Ascending aorta (tissue), 2 donors: ENCODE results near the gene OR2G3. TPM values are rescaled to one million over a fixed set of nuclear protein-coding genes. Genes with fewer than 3 reads are reported as not detected.

Experiments used
- DNase-seq, 2 donors: peaks; one replicate each; pipeline ENCODE4 v3.0.0-alpha.2; 2019; ENCODE audit warnings: low spot score in 2 of 2
- H3K27ac ChIP-seq, 2 donors: fragments of 200-600 bp; sonication (generic); one replicate each; pipeline ENCODE4 v1.5.1; 2016 to 2017; ENCODE audit warnings: mild to moderate bottlenecking in 1 of 2
- H3K27me3 ChIP-seq: fragments of 200-600 bp; sonication (generic); one replicate; pipeline ENCODE4 v1.5.1; 2017
- H3K36me3 ChIP-seq, 2 donors: fragments of 200-600 bp; sonication (generic); one replicate each; pipeline ENCODE4 v1.5.1; 2016
- H3K4me1 ChIP-seq, 2 donors: fragments of 200-600 bp; sonication (generic); one replicate each; pipeline ENCODE4 v1.5.1; 2016 to 2017; ENCODE audit warnings: mild to moderate bottlenecking in 1 of 2
- H3K4me3 ChIP-seq, 2 donors: fragments of 200-600 bp; sonication (generic); one replicate each; pipeline ENCODE4 v1.5.1; 2016 to 2017; ENCODE audit warnings: mild to moderate bottlenecking in 1 of 2
- H3K9me3 ChIP-seq, 2 donors: fragments of 200-600 bp; sonication (generic); one replicate each; pipeline ENCODE4 v1.5.1; 2016
- intact Hi-C: fragments of 100-400 bp; cut with DNase I; formaldehyde crosslinking; loops from one replicate; pipeline ENCODE4 v1.15.1; 2023
- total RNA-seq: library from RNA; depleted of rRNA; stranded (reverse); fragments of >200 nt; gene quantifications from one replicate; pipeline ENCODE4 v1.1.0, GENCODE V29; 2016
- TF ChIP-seq, protein P1 (sequence below), 3 experiments: fragments of 200-600 bp in 2 of 3; fragments of 450-650 bp in 1 of 3; sonication (generic) in 2 of 3; IDR thresholded peaks; one replicate each; pipeline ENCODE4 v1.5.1; 2016 to 2019; ENCODE audit warnings: antibody characterized with exemption in 3 of 3, mild to moderate bottlenecking in 1 of 3, moderate library complexity in 1 of 3

The OR2G3 gene
- not detected for total RNA-seq

DNA sequence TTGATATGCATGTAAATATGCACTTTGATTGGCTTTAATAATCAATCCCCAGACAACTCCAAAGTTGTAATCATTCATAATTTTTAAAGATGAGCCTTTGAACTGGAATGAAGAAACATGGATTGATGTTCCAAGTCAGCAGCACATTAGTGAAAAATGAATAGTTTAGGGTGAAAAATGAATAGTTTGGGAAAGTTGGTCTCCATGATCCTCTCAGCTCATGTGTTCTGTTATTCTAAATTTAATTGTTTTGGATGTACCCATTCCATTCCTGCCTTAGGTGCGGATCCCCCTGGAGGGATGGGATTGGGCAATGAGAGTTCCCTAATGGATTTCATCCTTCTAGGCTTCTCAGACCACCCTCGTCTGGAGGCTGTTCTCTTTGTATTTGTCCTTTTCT lies at the start of gene OR2G3:
OR2G3 (plus strand) TSS at position 301 of the 400 bp plus-strand sequence; CDS start at position 301, 0 bp downstream.
- no peak within 1 kb of the TSS for H3K27ac ChIP-seq
- H3K36me3 ChIP-seq: no peaks in the 10 kb centered on the region
- H3K4me1 ChIP-seq: no peaks in the 10 kb centered on the region
- intact Hi-C loops: no loop called here
- no peak within 1 kb of the TSS for H3K4me3 ChIP-seq
- no peaks in the 10 kb centered on the region for H3K27me3 ChIP-seq
- H3K9me3 ChIP-seq: no peaks in the 10 kb centered on the region
- no peak for DNase-seq
- TF ChIP-seq, protein P1, sequence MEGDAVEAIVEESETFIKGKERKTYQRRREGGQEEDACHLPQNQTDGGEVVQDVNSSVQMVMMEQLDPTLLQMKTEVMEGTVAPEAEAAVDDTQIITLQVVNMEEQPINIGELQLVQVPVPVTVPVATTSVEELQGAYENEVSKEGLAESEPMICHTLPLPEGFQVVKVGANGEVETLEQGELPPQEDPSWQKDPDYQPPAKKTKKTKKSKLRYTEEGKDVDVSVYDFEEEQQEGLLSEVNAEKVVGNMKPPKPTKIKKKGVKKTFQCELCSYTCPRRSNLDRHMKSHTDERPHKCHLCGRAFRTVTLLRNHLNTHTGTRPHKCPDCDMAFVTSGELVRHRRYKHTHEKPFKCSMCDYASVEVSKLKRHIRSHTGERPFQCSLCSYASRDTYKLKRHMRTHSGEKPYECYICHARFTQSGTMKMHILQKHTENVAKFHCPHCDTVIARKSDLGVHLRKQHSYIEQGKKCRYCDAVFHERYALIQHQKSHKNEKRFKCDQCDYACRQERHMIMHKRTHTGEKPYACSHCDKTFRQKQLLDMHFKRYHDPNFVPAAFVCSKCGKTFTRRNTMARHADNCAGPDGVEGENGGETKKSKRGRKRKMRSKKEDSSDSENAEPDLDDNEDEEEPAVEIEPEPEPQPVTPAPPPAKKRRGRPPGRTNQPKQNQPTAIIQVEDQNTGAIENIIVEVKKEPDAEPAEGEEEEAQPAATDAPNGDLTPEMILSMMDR (IDR thresholded peaks at IDR 0.05): no peak

DNA sequence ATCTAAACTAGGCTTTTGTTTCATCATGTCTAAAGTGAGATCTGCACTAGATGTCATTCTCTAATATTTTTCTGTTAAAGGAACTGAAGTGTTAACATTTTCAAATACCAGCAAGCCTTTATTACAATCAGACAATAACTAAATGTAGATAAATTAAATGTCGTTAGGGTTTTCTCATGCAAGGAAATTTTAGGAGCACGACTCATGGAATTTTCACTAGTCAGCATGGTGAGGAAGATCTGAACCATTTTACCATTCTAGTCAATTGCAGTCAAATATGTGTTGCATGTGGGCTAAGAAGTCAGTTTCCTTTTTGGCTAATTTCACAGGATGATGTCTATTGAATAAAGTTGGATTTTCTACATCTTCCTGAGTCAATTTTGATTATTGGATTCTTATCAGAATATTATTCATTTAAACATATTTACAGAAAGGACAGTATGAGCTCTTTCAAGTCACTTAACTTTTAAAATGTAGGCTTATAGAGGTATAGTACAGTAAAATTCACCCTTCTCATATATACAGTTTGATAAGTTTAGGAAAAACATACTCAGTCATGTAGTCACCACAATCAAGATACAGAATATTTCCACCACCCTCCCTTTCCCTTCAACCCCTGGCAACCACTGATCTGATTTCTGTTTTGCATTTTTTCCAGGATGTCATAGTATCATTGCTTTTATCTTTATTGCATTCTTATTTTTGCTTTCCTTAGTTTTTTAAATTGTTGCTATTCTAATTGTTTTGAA lies 47.3 kb upstream of the OR2G3 start:
- Histone ChIP-seq H3K36me3 (no peaks in the 10 kb centered on the region), H3K9me3 (no peaks in the 10 kb centered on the region), H3K4me3 (no peak overlapping the region), H3K27me3 (no peaks in the 10 kb centered on the region), H3K27ac (no peak overlapping the region), H3K4me1 (no peaks in the 10 kb centered on the region)
- TF ChIP-seq, protein P1 (IDR thresholded peaks at IDR 0.05): no peak
- no peak for DNase-seq
- intact Hi-C loops: no loop called here

DNA sequence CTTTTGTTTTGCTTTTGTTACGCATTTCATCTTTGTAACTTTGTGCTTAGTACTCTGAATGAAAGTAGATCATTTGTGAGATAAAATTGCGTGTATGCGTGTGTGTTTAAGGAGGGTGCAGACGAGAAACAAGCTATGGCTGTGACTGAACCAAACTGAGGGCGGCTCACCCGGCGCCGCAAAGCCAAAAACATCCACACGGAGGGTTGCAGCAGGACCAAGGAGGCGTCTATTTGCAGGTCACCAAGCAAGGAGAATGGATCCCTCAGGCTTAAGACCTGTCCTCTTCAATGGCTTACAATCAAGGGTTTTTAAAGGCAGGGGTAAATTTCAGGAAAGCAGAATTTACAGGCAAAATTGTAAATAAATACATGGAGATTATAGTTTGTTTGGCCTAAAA lies 43.7 kb upstream of the OR2G3 start:
- Histone ChIP-seq H3K36me3 (no peaks in the 10 kb centered on the region), H3K4me1 (no peaks in the 10 kb centered on the region), H3K27ac (no peak overlapping the region), H3K9me3 (no peaks in the 10 kb centered on the region), H3K4me3 (no peak overlapping the region), H3K27me3 (no peaks in the 10 kb centered on the region)
- DNase-seq: no peak
- TF ChIP-seq, protein P1 (IDR thresholded peaks at IDR 0.05): no peak
- intact Hi-C loops: no loop called here

DNA sequence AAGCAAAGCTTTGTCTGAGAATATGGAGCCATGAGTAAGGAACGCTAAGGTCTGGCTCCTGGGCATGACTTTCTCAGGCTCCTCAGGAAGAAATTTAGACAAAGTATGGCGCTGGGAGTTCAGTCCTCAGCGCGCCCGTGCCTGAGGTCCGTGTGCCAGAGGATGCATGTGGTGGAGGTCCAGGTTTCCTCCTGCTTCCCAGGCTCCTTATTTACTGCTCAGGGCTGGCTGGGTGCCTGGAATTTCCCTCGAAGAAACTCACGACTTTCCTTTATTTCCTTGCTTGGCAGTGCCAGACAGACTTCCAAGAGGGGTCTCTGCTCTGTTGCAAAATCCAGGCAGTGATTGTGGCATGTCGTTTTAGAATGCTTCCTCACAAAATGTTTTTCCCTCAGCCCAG lies 43.2 kb upstream of the OR2G3 start:
- Histone ChIP-seq H3K27me3 (no peaks in the 10 kb centered on the region), H3K9me3 (no peaks in the 10 kb centered on the region), H3K36me3 (no peaks in the 10 kb centered on the region), H3K4me1 (no peaks in the 10 kb centered on the region), H3K4me3 (no peak overlapping the region), H3K27ac (no peak overlapping the region)
- DNase-seq: no peak
- TF ChIP-seq, protein P1 (IDR thresholded peaks at IDR 0.05): no peak
- intact Hi-C loops: no loop called here

DNA sequence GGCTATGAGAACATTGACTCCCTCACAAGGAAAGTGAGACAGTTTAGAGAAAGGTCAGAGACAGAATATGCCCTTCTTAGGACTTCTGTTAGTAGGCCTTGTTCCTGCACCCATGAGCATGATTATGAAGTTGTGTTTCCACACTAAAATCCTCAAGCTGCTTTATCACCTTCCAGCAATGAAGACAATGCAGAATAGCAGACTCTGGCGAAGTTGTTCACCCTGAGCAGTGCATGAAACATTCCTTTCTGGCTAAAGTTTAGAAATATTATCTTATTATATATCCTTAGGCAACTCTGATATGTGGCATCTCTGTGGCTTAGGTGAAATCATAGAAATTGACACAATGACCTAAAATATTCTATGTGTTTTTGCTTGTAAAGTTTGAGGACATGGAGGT lies 31.1 kb upstream of the OR2G3 start:
- H3K27ac ChIP-seq: no peak overlapping the region
- TF ChIP-seq, protein P1 (IDR thresholded peaks at IDR 0.05): no peak
- no peaks in the 10 kb centered on the region for H3K27me3 ChIP-seq
- no peak for DNase-seq
- H3K36me3 ChIP-seq: no peaks in the 10 kb centered on the region
- no peaks in the 10 kb centered on the region for H3K4me1 ChIP-seq
- H3K4me3 ChIP-seq: no peak overlapping the region
- H3K9me3 ChIP-seq: peaks cover 0 to 4% of the 10 kb centered on the region in 2 donors
- intact Hi-C loops: no loop called here
